Measurements from ENCODE around the gene SDSL.

- TF ChIP-seq CTCF (IDR thresholded peaks at IDR 0.05) (no peak), POLR2A (IDR thresholded peaks at IDR 0.05) (no peak)
These were observed 51.8 kb downstream of the SDSL start for GRCh38 chr12:113473942-113474341.

Measured in Peyer's patch (tissue), 4 donors.